Stimulated activated CD4-positive, alpha-beta T cell treated with anti-CD3 and anti-CD28 coated beads, TNF-alpha, amount 100 ng/mL, for 4 hours (primary cell): Measurements from ENCODE around the gene DOK5.
"Not testable (repeated sequence)": the region's sequence is repeated elsewhere in the genome, so short reads cannot be mapped to it uniquely, and the experiment has no call there.

Source experiments
- DNase-seq, 3 experiments: peaks; one replicate each; pipeline ENCODE4 v3.0.0-alpha.2; 2020; ENCODE audit warnings: low read depth in 3 of 3

The DOK5 gene

DNA sequence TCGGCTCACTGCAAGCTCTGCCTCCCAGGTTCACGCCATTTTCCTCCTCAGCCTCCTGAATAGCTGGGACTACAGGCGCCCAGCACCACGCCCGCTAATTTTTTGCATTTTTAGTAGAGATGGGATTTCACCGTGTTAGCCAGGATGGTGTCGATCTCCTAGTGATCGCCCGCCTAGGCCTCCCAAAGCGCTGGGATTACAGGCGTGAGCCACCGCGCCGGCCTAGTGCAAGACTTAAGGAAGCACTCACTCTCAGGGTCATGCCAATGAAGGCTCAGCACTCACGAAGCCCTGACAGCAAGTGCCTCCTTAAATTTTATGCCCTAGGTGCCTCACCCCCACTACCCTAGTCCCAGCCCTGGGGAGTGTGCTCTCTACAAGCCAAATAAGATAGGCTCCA lies 4.7 kb upstream of the DOK5 start:
- DNase-seq: no peak

- no peak for DNase-seq
Measured at GRCh38 chr20:54472607-54473006, 2.8 kb upstream of the DOK5 start.

DNA sequence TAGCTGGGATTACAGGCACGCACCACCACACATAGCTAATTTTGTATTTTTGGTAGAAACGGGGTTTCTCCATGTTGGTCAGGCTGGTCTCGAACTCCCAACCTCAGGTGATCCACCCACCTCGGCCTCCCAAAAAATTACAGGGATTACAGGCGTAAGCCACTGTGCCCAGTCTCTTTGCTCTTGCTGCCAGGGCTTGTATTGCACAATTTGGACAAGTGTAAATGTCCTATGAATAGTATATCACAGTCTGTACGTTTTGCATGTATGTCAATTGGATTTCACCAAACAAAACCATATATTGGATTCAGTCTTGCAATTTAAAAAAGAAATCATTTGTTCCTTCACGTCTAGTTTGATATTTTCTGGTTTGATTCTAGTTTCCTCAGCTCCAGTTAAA lies 2.1 kb upstream of the DOK5 start:
- DNase-seq: no peak

DNA sequence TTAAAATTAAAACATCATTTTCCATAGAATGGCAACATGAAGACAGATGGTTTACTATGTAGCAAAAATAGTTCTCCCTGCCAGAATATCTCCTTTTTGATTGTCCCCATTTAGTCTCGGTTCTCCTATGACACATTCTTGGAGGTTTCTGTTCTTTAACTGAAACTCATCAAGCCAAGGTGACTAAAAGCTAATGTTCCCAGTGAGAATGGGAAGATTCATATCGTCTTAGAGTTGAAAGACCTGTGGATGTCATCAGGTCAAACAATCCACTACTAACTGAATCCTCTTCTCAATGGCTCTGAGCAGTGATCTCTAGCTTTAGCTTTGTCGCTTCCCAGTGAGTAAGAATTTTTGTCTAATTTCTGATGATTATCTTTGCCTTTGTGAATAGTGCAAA lies 1.3 kb upstream of the DOK5 start:
- DNase-seq: no peak

DNA sequence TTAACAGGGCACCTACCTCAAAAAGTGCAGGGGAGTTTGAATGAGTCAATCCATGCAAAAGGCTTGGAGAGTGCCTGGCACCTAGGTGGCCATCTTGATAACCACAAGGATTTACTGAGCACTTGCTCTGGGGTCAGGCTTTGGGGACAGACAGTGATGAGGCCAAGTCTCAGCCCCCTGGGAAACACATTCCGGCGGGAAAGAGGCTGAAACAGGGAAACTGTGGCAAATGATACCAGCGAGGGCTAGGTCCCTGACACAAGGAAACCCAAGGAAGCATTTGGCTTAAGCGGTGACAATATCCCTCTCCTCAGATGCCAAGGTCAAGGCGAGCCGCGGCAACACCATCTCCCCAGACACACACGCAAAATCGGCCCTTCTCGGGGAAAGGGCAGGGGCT lies 527 bp upstream of the DOK5 start:
- no peak for DNase-seq

- no peak for DNase-seq
Measured at GRCh38 chr20:54476169-54477009, 996 bp downstream of the DOK5 start.

GRCh38 chr20:54477191-54477955 lies 2.0 kb downstream of the DOK5 start:
- DNase-seq: no peak

DNA sequence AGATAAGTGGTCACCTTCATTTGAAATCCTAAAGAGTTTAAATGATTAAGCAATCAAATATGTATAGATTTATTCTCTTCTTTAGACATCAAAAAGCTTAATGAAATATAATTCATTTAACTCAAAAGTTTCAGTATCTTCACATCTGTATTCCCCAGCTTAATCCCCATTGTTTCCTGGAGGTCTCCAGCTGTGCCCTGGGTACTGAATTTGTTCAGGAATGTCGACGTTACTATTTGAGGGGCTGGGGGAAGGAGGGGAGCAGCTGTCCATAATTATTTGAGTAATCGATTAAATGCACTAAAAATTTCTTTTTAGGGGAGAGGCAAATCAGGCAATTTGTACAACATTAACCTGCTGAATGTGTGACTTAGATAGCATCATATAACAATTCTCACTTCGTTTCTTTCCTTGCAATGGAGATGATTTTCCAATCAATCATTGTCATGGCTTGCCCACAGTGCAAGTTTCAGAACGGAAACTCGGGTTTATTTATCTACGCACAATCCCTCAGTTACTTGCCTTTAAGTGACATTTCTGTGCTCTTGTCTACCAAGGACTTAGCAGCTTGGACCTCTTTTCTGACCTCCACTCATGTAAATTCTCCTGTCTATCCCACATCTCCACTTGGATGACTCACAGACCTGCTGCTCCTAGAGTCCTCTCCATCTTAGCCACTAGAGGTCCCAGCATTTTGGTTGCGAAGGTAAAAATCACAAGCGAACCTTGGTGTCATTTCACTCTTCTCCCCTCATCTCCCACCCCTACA lies 3.9 kb downstream of the DOK5 start:
- DNase-seq: no peak

GRCh38 chr20:54479937-54480336 lies 4.5 kb downstream of the DOK5 start:
- DNase-seq: not testable (repeated sequence)

GRCh38 chr20:54481442-54481841 lies 6.0 kb downstream of the DOK5 start:
- no peak for DNase-seq

DNA sequence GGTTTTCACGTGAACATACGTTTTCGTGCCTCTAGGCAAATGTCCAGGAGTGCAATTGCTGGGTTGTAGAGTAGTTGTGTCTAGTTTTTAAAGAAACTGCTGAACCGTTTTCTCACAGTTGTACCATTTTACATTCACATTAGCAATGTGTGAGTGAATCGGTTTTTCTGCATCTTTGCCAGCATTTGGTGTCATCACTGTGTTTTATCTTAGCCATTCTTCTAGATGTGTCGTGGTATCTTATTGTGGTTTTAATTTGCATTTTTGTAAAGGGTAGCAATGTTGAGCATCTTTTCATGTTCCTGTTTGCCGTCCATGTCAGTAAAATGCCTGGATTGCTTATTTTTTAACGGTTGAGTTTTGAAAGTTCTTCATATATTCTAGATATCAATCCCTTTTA lies 10.2 kb downstream of the DOK5 start:
- no peak for DNase-seq

DNA sequence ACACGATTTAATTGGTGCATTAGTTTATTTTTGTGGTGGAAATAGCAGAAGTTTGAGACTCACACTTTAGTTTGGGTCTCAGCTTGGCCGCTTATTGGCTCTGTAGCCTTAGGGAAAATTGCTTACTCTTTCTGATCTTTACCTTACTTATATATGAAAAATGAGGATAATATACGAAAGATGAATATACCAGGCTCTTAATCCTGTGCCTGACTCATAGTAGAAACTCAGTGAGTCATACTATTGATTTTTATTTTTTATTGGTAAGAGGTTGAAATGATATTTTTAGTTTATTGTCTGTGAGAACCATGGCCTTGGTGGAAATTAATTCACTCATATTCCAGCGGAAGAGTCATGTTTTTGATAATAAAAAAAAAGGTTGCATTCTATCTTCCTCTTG lies 11.2 kb downstream of the DOK5 start:
- DNase-seq: no peak

- DNase-seq: no peak
Measured at GRCh38 chr20:54488442-54488841, 13.0 kb downstream of the DOK5 start.

DNA sequence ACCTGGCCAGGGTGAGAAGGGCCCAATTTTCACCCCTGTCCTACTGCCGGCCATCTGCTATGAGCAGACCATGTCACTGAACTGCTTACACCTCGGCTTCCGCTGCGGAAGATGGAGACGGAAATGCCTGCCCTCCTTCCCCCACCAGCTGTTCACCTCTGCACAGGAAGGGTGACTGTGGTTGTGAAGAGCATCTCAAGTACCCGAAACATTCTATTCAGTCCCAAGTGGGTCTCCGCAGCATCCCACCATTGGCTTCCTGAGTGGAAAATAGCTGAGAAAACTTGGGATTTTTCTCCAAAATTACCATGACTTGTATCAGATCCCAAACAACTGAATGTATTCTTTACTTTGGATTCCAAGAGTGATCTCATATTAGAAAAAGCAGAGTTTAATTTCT lies 16.1 kb downstream of the DOK5 start:
- DNase-seq: no peak

DNA sequence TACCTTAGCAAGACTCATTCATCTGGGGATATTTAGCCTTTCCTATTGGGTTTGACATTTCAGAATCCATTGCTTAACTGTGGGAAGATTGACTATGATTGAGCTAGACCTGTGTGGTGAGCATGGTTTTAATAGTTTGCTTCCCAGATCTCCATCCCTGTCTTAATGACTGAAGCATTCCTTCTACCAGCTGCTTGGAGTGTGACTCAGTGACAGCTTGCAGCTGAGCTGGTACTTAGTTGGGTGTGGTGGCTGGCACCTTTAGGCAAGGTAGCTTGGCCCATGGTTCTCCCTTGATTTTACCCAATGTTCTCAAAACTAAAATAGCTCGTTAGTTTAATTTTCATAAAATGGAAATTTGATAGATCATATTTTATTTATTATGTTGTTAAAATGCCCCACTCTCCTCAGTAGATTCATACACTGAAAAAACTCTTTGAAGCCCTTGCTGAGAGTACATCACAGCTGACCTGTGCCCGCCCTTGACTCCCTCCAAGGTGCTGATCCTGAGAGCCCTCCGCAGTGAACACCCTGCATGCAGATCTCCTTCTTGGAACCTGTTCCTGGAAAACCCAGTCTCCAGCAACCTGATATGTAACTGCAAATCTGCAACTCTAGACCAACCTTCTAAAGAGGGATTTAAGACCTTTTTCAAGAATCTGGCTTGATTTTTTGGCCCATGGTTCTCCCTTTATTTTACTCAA lies 19.1 kb downstream of the DOK5 start:
- no peak for DNase-seq

DNA sequence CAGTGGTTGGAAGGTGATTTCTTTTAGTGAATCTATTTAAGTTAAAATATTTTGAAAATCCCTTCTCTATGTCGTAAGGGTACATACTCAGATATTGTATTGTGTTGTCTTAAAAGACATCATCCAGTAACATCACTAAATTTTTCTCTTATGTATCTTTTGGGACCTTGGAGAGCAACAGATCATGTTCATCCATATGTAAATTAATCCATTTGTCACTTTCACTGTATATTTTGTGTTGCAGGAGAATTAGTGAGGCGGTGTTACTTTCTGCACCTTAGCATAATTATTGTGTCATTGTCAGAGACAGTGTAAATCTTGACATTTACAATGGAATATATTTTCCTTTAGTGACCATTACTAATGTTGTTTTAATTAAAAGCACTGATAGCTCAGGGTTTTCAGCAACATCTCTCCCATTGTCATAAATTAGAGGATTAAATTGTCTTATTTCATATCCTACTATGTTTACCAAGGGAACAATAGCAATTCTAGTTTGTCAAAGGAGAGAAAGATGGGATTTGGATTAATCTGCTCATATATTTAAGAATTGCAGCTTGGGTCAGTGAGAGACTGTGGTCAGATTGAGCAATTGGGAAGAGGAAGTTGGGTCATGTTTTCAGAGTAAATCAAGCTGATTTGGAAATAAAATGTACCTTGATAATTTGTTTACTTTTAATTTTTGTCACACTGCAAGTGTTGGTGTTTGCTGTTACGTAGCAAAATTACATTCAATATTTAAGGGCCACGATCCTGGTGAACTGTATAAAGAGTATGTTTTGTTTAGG lies 22.7 kb downstream of the DOK5 start:
- DNase-seq: no peak

DNA sequence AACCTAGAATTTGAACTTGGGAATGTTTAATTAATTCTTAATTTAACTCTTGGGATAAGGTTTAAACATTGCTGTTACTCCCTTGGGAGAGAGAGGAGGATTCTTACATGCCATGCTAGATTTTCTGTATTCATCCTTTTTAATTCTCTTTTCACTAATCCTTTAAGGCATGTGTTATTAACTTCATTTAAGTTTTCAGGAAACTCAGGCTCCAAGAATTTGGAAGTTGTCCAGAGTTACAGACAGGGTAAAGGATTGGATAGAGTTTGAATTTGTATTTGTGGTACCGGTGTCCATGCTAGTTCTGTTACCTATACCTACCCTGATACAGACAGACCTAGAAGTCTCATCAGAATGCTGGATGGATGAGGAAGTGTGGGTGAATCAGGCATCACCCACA lies 23.7 kb downstream of the DOK5 start:
- DNase-seq: no peak

GRCh38 chr20:54502179-54502578 lies 26.8 kb downstream of the DOK5 start:
- no peak for DNase-seq

DNA sequence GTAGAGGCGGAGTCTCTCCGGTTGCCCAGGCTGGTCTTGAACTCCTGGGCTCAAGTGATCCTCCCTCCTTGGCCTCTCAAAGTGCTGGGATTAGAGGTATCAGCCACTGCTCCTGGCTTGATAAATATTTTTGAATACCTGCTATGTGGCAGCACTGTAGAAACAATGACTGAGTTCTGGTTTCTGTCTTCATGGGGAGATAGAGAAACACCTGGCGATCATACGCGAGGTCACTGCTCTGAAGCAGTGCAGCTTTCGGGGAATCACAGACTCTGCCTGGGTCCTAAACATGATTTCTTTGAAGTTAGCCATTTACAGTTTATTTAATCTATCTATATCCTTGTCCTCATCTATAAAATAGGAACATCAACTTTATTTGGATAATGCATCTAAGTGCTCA lies 31.2 kb downstream of the DOK5 start:
- DNase-seq: no peak

DNA sequence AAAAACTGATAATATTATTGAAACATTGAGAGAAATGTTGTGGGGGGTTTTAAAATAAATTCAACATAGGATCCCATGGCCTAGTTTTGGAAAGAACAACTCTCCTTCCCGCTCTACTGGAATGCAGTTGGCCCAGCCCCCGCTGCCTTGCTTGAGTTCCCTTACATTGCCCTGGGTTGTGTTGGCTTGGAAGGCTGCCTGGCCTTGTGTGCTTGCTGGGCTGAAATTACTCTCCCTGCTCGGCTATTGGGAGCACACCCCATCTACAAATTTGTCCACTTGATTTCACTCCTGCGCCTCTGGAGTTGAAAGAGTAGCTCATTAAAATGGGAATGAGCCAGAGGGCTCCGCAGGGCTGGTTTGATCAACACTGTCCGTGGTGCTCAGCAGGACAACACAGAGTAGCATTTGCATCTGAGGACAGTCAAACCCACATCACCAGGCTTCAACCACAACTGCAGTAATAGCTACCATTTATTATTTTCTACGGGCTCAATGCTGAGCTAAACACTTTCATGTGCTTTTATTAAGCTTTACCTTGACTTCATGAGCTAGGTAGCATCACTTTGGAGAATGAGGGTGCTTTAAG lies 35.2 kb downstream of the DOK5 start:
- DNase-seq: no peak

GRCh38 chr20:54512694-54513093 lies 37.3 kb downstream of the DOK5 start:
- DNase-seq: no peak
